NCI-H1930 (cell line): Measurements from ENCODE around the gene DOCK2.
"Not testable (repeated sequence)": the region's sequence is repeated elsewhere in the genome, so short reads cannot be mapped to it uniquely, and the experiment has no call there.

Experiments used
- DNase-seq, 2 experiments: peaks; one replicate each; lab custom pipeline; 2025; lab: John Stamatoyannopoulos, UW

DOCK2 gene

GRCh38 chr5:169756071-169756765 is 119.1 kb downstream of the DOCK2 start:
- DNase-seq: no peak

DNA sequence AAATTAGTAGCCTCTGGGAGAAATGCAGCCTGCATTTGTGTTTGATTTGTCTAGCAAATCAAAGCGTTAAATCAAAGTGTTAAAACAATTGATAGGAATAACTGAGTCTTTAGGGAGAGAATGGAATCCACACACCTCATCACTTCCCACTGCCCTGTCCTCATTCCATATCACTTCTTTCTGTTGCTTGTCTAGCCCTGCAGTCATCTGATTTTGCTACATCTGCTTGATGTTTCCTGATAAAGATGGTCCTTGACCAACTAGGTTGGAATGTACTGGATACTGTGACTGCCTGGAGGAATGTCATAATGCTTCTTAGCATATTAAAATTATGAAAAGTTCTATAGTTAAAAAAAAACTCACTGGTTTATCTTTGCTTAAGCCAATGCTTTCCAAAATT is 119.9 kb downstream of the DOCK2 start:
- no peak for DNase-seq

DNA sequence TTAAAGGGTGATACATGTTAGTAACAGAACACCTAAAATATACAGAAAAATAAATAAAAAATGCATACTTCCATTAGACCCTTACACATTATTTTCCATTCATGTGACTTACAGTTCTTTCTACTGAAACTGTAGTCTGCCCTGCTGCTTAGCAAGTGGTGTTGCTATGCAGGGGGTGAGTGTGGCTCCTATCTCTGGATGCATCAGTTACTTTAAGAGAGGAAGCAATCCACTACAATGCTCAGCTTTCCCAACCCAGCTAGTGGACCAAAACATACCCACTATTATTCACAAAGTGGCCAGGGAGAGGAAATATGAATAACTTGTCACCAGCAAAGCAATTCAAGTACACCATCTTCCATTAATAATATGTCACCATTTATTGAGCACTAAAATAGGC is 121.8 kb downstream of the DOCK2 start:
- DNase-seq: no peak

DNA sequence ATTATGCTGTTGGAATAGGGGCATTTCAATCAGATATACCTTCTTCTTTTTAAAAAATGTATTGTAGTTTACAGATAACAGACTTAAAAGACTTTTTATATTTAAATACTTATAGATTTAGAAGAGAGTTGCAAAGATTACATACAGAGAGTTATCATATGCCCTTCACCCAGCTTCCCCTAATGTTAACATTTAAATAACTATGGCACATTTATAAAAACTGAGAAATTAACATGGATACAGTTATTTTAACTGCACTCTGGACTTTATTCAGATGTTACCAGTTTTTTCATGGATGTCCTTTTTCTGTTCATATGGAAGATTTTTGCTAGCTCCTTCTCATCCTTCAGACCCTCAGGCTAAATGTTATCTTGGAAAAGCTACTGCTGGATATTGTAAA is 123.2 kb downstream of the DOCK2 start:
- DNase-seq: no peak

- DNase-seq: no peak
Measured at GRCh38 chr5:169762338-169763095, 125.4 kb downstream of the DOCK2 start.

GRCh38 chr5:169763376-169764017 is 126.4 kb downstream of the DOCK2 start:
- DNase-seq: no peak

- no peak for DNase-seq
Measured at GRCh38 chr5:169764018-169764378, 126.9 kb downstream of the DOCK2 start.

DNA sequence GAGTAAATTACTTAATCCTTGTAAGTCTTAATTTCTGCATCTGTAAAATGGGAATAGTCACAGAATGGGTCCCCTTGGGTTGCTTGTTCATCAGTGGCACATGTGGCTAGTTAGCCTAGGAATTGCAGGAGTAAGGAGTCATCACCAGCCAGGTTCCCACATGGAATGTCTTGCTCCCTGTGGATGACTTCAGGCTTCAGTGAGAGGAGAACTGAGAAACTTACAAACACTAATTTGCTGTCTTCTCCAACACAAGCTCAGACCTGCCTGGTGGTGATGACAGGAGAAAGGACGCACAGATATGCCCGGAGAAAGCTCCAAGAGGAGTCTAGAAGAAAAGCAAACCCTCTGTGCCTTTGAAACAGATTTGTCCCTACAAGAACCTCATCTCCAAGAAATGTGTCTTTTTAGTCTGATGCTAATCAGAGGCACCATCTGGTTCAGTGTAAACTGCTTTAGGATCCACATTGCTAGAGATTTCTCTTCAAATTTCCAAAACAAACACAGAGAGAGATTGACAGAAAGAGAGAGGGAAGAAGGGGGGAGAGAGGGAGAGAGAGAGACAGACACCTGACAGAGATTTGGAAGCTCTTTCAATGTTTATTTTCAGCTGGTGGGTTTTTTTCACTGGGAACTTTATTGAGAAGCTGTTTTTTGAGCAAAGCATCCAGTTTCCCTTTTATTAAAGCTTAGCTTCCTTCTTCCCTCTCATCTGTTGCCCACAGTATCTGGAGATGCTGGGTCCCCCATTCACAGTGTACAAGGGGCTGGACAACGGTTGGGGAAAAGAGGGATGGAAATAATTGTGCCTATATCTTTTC is 128.3 kb downstream of the DOCK2 start:
- no peak for DNase-seq

DNA sequence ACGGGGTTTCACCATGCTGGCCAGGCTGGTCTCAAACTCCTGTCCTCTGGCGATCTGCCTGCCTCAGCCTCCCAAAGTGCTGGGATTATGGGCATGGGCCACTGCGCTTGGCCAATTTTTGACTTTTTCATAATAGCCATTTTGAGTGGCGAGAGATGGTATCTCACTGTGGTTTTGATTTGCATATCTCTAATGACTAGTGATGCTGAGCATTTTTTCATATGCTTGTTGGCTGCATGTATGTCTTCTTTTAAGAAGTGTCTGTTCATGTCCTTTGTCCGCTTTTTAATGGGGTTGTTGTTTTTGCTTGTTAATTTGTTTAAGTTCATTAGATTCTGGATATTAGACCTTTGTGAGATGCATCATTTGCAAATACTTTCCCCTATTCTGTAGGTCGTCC is 129.9 kb downstream of the DOCK2 start:
- not testable (repeated sequence) for DNase-seq

GRCh38 chr5:169767938-169768337 is 130.9 kb downstream of the DOCK2 start:
- DNase-seq: no peak

- DNase-seq: no peak
Measured at GRCh38 chr5:169768416-169768815, 131.3 kb downstream of the DOCK2 start.

DNA sequence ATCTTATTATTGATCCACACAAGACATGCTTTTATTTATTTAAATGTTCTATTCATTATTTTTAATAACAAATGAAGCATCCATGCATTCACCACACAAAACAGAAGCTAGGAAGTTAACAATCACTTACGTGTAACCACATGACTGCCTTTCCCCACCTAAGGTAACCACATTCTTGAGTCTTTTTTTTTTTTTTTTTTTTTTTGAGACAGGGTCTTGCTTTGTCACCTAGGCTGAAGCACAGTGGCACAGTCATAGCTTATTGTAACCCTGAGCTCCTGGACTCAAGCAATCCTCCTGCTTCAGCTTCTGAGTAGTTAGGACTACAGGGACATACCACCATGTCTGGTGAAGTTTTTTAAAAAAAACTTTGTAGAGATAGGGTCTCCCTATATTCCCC is 133.0 kb downstream of the DOCK2 start:
- DNase-seq: no peak

DNA sequence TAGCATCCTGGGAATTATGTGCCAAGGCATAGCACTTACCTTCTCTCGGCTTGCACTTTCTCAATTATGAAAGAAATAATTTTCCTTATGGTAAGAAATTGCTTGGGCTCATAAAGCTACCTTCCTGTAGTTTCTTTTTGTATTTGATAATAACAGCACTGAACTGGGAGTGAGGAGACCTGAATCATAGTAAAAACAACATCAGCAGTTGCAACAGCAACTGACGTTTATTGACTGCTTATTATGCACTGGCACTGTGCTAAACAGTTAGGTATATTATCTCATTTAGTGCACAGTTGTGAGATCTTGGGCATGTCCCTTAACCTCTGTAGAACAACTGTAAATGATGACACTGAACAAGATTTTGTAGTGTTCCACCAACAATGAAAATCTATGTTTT is 135.2 kb downstream of the DOCK2 start:
- no peak for DNase-seq

DNA sequence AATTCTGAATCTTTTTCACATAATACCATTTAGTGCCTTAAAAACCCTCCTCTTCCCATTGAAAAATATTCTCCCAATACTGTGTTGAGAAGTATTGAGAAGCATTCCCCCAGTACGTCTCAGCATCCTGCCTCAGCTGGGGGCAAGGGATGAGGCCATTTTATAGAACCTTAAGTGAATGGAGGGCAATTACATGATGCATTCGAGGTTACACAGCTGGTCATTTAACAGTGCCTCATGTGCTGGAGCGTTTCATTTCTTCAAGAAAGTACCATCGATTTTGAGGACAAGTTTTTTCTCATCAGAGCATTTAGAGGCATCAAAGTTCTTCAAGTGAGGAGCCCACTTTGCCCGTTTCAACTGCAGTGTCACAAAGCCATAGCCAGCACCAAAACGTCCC is 135.6 kb downstream of the DOCK2 start:
- DNase-seq: no peak

DNA sequence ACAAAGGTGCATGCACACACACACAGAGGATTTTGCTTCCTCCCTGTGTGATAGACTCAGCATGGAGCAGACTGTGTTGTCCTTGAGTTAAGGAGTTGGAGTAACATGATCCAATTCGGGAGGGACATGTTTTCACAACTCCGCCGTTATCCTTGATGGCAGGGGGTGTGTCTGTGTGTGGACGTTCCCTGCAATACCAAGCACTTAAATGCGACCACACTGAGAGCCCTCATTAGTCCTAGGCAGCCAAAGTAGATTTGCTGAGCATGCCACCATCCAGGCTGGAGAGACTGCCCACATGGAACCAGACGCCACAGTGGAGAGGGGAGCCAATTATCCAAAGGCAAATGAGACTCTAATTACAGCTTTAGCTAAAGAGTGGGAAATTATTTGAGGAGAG is 140.1 kb downstream of the DOCK2 start:
- no peak for DNase-seq

DNA sequence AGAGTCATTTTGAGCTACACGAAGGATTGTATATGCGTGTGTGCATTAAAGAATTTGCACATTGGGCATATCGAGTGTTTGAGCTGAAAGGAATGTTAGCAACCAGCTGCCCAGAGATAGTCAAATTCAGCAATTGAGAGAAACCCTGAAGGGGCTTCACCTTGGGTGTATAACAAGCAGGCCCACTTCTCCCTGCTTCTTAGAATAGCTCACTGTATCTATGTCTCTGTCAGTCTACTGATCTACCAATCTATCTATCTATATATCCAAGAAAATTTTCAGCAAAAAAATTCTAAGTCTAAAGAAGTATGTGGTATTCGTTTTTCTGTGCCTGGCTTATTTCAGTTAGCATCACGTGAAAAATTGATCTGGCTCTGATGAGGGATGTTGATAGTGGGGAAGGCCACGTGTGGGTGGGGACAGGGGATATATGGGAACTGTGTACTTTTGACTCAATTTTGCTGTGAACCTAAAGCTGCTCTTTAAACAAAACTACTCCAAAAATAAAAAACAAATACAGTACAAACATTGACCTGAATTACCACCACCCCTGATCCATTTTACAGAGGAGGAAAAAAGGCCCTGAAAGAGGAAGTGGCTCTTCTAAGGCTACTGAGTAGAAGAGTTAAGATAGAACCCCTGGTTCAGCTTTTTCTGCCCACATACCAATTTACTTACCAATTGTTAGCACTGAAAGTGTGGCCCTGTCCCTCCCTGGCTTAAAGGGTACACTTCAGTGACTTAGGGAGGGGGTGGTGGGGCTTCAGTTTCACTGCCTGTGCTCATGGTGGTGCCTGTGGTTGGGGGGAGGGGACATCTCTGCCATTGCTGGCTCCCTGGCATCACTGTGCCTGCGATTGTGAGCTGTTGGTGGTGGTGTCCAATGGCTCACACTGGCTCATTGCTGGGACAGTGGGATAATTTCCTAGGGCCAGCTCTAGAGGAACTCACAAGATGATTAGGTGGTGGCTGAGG is 141.8 kb downstream of the DOCK2 start:
- no peak for DNase-seq

- no peak for DNase-seq
Measured at GRCh38 chr5:169781420-169782345, 144.6 kb downstream of the DOCK2 start.

- DNase-seq: no peak
Measured at GRCh38 chr5:169785771-169786618, 148.9 kb downstream of the DOCK2 start.

DNA sequence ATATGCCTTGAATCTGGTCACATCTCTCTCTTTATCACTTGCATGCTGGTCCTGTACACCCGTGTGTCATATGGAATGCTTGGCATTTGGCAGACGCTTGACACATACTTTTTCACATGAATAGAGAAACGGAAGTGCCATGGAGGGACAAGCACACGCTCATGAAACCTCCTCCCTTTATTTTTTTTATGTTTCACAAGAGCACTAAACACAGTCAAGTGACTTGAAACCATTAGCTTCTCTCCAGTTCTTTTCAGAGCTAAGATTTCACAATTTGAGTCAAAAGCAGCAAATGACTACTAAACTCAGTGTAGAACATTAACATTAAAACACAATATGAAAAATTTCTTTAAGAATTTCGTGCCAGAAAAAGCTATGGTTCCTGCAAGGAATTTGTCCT is 151.1 kb downstream of the DOCK2 start:
- DNase-seq: no peak
